Astrocyte (in vitro differentiated cells and primary cell): Measurements from ENCODE around the gene TRAPPC12. TPM values are rescaled to one million over a fixed set of nuclear protein-coding genes. Genes with fewer than 3 reads are reported as not detected.

ENCODE experiments used
- total RNA-seq: library from RNA; stranded (reverse); gene quantifications from 2 replicates; pipeline ENCODE4 v1.2.1, GENCODE V29; 2021

TRAPPC12 gene
- total RNA-seq, 1 donor from 2014 or later = 62.1 TPM

Other genes starting within 250 kb of the TRAPPC12 start
- gene EIPR1, start 1.9 kb upstream of the TRAPPC12 start, total RNA-seq = 26.3 and 27.8 TPM in 2 replicates
- 29.4 and 41.6 TPM in 2 replicates for gene ADI1, start 139.8 kb downstream of the TRAPPC12 start, total RNA-seq
- gene RNASEH1, start 178.6 kb downstream of the TRAPPC12 start, total RNA-seq = 32.6 and 35.5 TPM in 2 replicates
- 998 and 1,163 TPM in 2 replicates for gene RPS7, start 195.6 kb downstream of the TRAPPC12 start, total RNA-seq
- not detected in 2 replicates for gene COLEC11, start 215.4 kb downstream of the TRAPPC12 start, total RNA-seq